GM12872 (cell line): ENCODE measurements around the gene CTNNA2.

Experiments
- CTCF ChIP-seq: IDR thresholded peaks from 3 replicates; pipeline ENCODE4 v1.5.1; 2011; ENCODE audit warnings: low read depth, mild to moderate bottlenecking, low read length, moderate library complexity; ENCODE audit not compliant: insufficient read depth

Gene CTNNA2

GRCh38 chr2:79630972-79631557, 118.2 kb downstream of the CTNNA2 start:
- no peak for TF ChIP-seq CTCF

GRCh38 chr2:79638410-79638809, 125.6 kb downstream of the CTNNA2 start:
- no peak for TF ChIP-seq CTCF

GRCh38 chr2:79638954-79639353, 126.1 kb downstream of the CTNNA2 start:
- no peak for TF ChIP-seq CTCF

GRCh38 chr2:79640001-79640400, 127.2 kb downstream of the CTNNA2 start:
- TF ChIP-seq CTCF: no peak

GRCh38 chr2:79649531-79649930, 136.7 kb downstream of the CTNNA2 start:
- TF ChIP-seq CTCF: no peak

- no peak for TF ChIP-seq CTCF
These were observed 147.7 kb downstream of the CTNNA2 start for GRCh38 chr2:79660557-79660956.

GRCh38 chr2:79665091-79665490, 152.2 kb downstream of the CTNNA2 start:
- no peak for TF ChIP-seq CTCF
